OCI-LY1 (cell line): ENCODE results near the gene GSDMA.

ENCODE experiments used
- CTCF ChIP-seq: fragments of 200-600 bp; sonication (generic), shearing (Covaris generic); IDR thresholded peaks from 2 replicates; pipeline ENCODE4 v1.5.1; 2017; ENCODE audit warnings: mild to moderate bottlenecking, antibody characterized with exemption, low read length, moderate library complexity, mixed read lengths
- EZH2 ChIP-seq: fragments of 200-600 bp; sonication (generic), shearing (Covaris generic); IDR thresholded peaks from 2 replicates; pipeline ENCODE4 v1.8.0; 2017; ENCODE audit warnings: borderline replicate concordance, mixed run types, mild to moderate bottlenecking, antibody characterized with exemption, low read length, moderate library complexity, mixed read lengths

- TF ChIP-seq CTCF (no peak), EZH2 (no peak)
Measured at GRCh38 chr17:39971076-39971603, 8.3 kb downstream of the GSDMA start.
